Bronchial smooth muscle cell (primary cell): ENCODE results near the gene HOXC4. TPM values are rescaled to one million over a fixed set of nuclear protein-coding genes. Genes with fewer than 3 reads are reported as not detected.

Experiments used
- total RNA-seq: library from RNA; depleted of rRNA; stranded (reverse); fragments of >200 nt; gene quantifications from 2 replicates; pipeline ENCODE4 v1.2.1, GENCODE V29; 2014

HOXC4 gene
- total RNA-seq = 0.16 TPM in 1 of 2 replicates, not detected in the other

GRCh38 chr12:54053751-54054741 is at the start of gene HOXC4:
HOXC4 (plus strand) TSS chr12:54053835; CDS start chr12:54053923, 88 bp downstream.

DNA sequence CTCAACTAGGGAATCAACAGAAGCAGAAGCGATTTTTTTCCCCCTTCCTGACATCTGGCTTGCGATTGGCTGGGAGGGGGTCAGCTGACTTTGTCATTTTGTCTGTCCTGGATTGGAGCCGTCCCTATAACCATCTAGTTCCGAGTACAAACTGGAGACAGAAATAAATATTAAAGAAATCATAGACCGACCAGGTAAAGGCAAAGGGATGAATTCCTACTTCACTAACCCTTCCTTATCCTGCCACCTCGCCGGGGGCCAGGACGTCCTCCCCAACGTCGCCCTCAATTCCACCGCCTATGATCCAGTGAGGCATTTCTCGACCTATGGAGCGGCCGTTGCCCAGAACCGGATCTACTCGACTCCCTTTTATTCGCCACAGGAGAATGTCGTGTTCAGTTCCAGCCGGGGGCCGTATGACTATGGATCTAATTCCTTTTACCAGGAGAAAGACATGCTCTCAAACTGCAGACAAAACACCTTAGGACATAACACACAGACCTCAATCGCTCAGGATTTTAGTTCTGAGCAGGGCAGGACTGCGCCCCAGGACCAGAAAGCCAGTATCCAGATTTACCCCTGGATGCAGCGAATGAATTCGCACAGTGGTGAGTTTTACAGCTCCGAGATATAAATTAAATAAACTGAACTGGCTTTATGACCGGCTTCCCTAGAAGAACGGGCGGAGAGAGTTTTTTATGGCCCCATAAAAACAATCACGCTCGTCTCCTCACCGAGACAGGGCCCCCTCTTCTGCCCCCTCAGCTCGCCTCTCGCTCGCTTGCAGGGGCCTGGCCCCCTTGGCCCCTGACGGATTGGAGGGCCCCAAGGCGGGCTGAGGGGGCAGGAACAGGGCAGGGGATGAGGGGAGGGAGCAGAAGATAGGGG is 25.1 kb upstream of the HOXC4 start, which contains the start of gene HOXC6:
Gene HOXC6 (plus strand): TSS at position 127 of the 888 bp plus-strand sequence. CDS start 82 bp downstream, at position 209.

GRCh38 chr12:54032627-54033100 is 21.0 kb upstream of the HOXC4 start, which contains the start of gene HOXC5:
HOXC5 (plus strand) TSS chr12:54033050; CDS start chr12:54033123, 73 bp downstream.

Other genes starting within 250 kb of the HOXC4 start
- not detected in 2 replicates for gene HOXC13, start 115.0 kb upstream of the HOXC4 start, total RNA-seq
- not detected in 2 replicates for gene HOXC12, start 98.9 kb upstream of the HOXC4 start, total RNA-seq
- not detected in 2 replicates for gene HOXC11, start 80.7 kb upstream of the HOXC4 start, total RNA-seq
- gene HOTAIR, start 78.9 kb upstream of the HOXC4 start, total RNA-seq = not detected in 2 replicates
- gene HOXC10, start 68.7 kb upstream of the HOXC4 start, total RNA-seq = not detected in 2 replicates
- 0.52 and 0.63 TPM in 2 replicates for gene HOXC9, start 53.7 kb upstream of the HOXC4 start, total RNA-seq
- gene HOXC8, start 44.9 kb upstream of the HOXC4 start, total RNA-seq = 0.09 and 0.16 TPM in 2 replicates
- gene HOXC6, start 25.4 kb upstream of the HOXC4 start, total RNA-seq = 0.16 and 0.43 TPM in 2 replicates
- 0.16 and 0.17 TPM in 2 replicates for gene HOXC5, start 20.8 kb upstream of the HOXC4 start, total RNA-seq
- gene SMUG1, start 135.2 kb downstream of the HOXC4 start, total RNA-seq = 16.5 and 21.8 TPM in 2 replicates
- gene CBX5, start 226.3 kb downstream of the HOXC4 start, total RNA-seq = 13.7 and 21.6 TPM in 2 replicates
- gene HNRNPA1, start 226.9 kb downstream of the HOXC4 start, total RNA-seq = 311 and 589 TPM in 2 replicates
- 0.17 and 0.95 TPM in 2 replicates for gene NFE2, start 247.2 kb downstream of the HOXC4 start, total RNA-seq